GM12878 (cell line): ENCODE data around the gene P2RX2. TPM values are rescaled to one million over a fixed set of nuclear protein-coding genes. Genes with fewer than 3 reads are reported as not detected.

Experiments used
- ATAC-seq: fragments of 200-7000 bp; cut with Tn5 transposase; 3 replicates; pipeline ENCODE4 v1.9.1; 2020; ENCODE audit warnings: mild to moderate bottlenecking, moderate library complexity
- BruUV-seq: library from RNA; stranded (reverse); fragments of 400-500 nt; replicated peaks from 2 replicates; lab custom pipeline; 2021; lab: Mats Ljungman, UMichigan
- CTCF ChIA-PET: fragments of 300-600 bp; sonication (Branson Sonifier 250); formaldehyde crosslinking; extraction: SDS; loops from one replicate; lab custom pipeline; 2021; ENCODE audit warnings: inconsistent platforms; lab: Yijun Ruan, JAX
- POLR2A ChIA-PET: fragments of 350-600 bp; formaldehyde crosslinking; extraction: SDS; loops from one replicate; lab custom pipeline; 2021; ENCODE audit warnings: inconsistent platforms; lab: Charles Lee
- RAD21 ChIA-PET: fragments of 300-600 bp; sonication (Branson Sonifier 250); formaldehyde crosslinking; loops from one replicate; lab custom pipeline; 2023; ENCODE audit warnings: antibody characterized with exemption; ENCODE audit not compliant: unreplicated experiment; lab: Charles Lee
- SMC1A ChIA-PET: fragments of 300-600 bp; sonication (Branson Sonifier 250); formaldehyde crosslinking; loops from one replicate; lab custom pipeline; 2023; ENCODE audit not compliant: unreplicated experiment, uncharacterized antibody; lab: Charles Lee
- DNase-seq: peaks from one replicate; pipeline ENCODE4 v3.0.0-alpha.2; 2011; ENCODE audit warnings: low read depth, low spot score
- FAIRE-seq: peaks from 3 replicates; lab custom pipeline; 2011; peaks lifted over from hg19 to GRCh38; lab: Jason Lieb, UNC
- H2AFZ ChIP-seq: 2 replicates; pipeline ENCODE4 v1.6.0; 2011; ENCODE audit warnings: low read depth, low read length, control low read depth; ENCODE audit not compliant: control insufficient read depth
- H3K27ac ChIP-seq: 2 replicates; pipeline ENCODE4 v1.5.1; 2011; ENCODE audit warnings: control low read depth; ENCODE audit not compliant: control insufficient read depth, insufficient read depth
- H3K27me3 ChIP-seq, 2 experiments: replicated peaks in 1 of 2; 2 replicates each; pipeline versions ENCODE4 v1.6.0 to v1.6.1; 2011; ENCODE audit warnings: low read length in 1 of 2; ENCODE audit not compliant: control insufficient read depth in 2 of 2, insufficient read depth in 2 of 2
- H3K36me3 ChIP-seq, 2 experiments: 2 replicates each; pipeline ENCODE4 v1.5.1; 2011; ENCODE audit warnings: low read length in 1 of 2; ENCODE audit not compliant: control insufficient read depth in 2 of 2, insufficient read depth in 2 of 2
- H3K4me1 ChIP-seq: 2 replicates; pipeline ENCODE4 v1.6.1; 2011; ENCODE audit warnings: mild to moderate bottlenecking, low read length, moderate library complexity, mixed read lengths; ENCODE audit not compliant: control insufficient read depth, insufficient read depth
- H3K4me2 ChIP-seq: 2 replicates; pipeline ENCODE4 v1.6.0; 2011; ENCODE audit warnings: control low read depth; ENCODE audit not compliant: control insufficient read depth, insufficient read depth
- H3K4me3 ChIP-seq: fragments of 200-600 bp; sonication (generic); 2 replicates; pipeline ENCODE4 v1.5.1; 2016
- H3K79me2 ChIP-seq: 2 replicates; pipeline ENCODE4 v1.6.0; 2011; ENCODE audit warnings: low read length; ENCODE audit not compliant: control insufficient read depth, insufficient read depth
- H3K9ac ChIP-seq: 2 replicates; pipeline ENCODE4 v1.8.0; 2011; ENCODE audit warnings: low read length, control low read depth, mixed read lengths; ENCODE audit not compliant: control insufficient read depth, insufficient read depth
- H3K9me3 ChIP-seq: replicated peaks from 3 replicates; pipeline ENCODE4 v1.5.1; 2011; ENCODE audit warnings: mild to moderate bottlenecking, low read length; ENCODE audit not compliant: control insufficient read depth, insufficient read depth
- H4K20me1 ChIP-seq: 2 replicates; pipeline ENCODE4 v1.6.0; 2011; ENCODE audit not compliant: control insufficient read depth, insufficient read depth
- KAT2A ChIP-seq: conservative IDR thresholded peaks from 2 replicates; pipeline ENCODE4 v1.6.1; 2011; ENCODE audit warnings: low read depth, low read length; ENCODE audit not compliant: control insufficient read depth
- KLF5 ChIP-seq: fragments of 450-650 bp; IDR thresholded peaks from 2 replicates; pipeline ENCODE4 v1.6.1; 2014; ENCODE audit warnings: mild to moderate bottlenecking; ENCODE audit not compliant: partially characterized antibody
- PAX8 ChIP-seq: fragments of 450-650 bp; IDR thresholded peaks from 2 replicates; pipeline ENCODE4 v1.6.1; 2017; ENCODE audit warnings: mild to moderate bottlenecking, moderate library complexity
- POU2F2 ChIP-seq: IDR thresholded peaks from 3 replicates; pipeline ENCODE4 v1.6.1; 2011; ENCODE audit warnings: low read depth, mild to moderate bottlenecking, low read length, borderline replicate concordance
- RB1 ChIP-seq: fragments of 450-650 bp; formaldehyde crosslinking; IDR thresholded peaks from 2 replicates; pipeline ENCODE4 v1.6.1; 2017; ENCODE audit warnings: mild to moderate bottlenecking, borderline replicate concordance
- SP1 ChIP-seq: IDR thresholded peaks from one replicate; pipeline ENCODE4 v1.6.1; 2011; ENCODE audit warnings: low read depth, low read length
- SPI1 ChIP-seq: IDR thresholded peaks from 2 replicates; pipeline ENCODE4 v1.6.1; 2011; ENCODE audit warnings: low read depth, mild to moderate bottlenecking, low read length, moderate library complexity, borderline replicate concordance; ENCODE audit not compliant: insufficient read depth
- SREBF1 ChIP-seq: IDR thresholded peaks from 2 replicates; pipeline ENCODE4 v1.6.1; 2012; ENCODE audit warnings: mild to moderate bottlenecking, low read length
- YBX1 ChIP-seq: fragments of 450-650 bp; IDR thresholded peaks from 2 replicates; pipeline ENCODE4 v1.6.1; 2016; ENCODE audit warnings: antibody characterized with exemption
- ZNF24 ChIP-seq: fragments of 450-650 bp; IDR thresholded peaks from 2 replicates; pipeline ENCODE4 v1.6.1; 2017; ENCODE audit warnings: antibody characterized with exemption, mild to moderate bottlenecking
- WGBS: methylation state at CpG from one replicate; pipeline ENCODE4 v1.1.6; 2016; ENCODE audit warnings: low lambda C conversion rate; ENCODE audit not compliant: insufficient replicate concordance, insufficient coverage; ENCODE audit errors: missing lambda C conversion rate; 5-methylcytosine and 5-hydroxymethylcytosine counted together
- in situ Hi-C: fragments of 300-500 bp; cut with MboI; formaldehyde crosslinking; loops from 9 replicates; pipeline ENCODE4 v1.14.3; 2018; ENCODE audit warnings: mixed read lengths
- intact Hi-C: fragments of 100-400 bp; cut with micrococcal nuclease; formaldehyde crosslinking; loops from one replicate; pipeline ENCODE4 v1.14.2; 2022; ENCODE audit not compliant: unreplicated experiment
- polyA plus RNA-seq, 11 experiments: library from polyadenylated mRNA; depleted of rRNA in 4 of 11; unstranded in 6 of 11; stranded (reverse) in 5 of 11; fragments of >200 nt; fragmentation: Nextera tagmentation in 4 of 11; fragmentation: Illumina TruSeq in 1 of 11; extraction: Ambion mirVana in 4 of 11; extraction: Trizol in 1 of 11; gene quantifications; 1 replicate in 1 of 11; 2 replicates in 10 of 11; pipeline versions ENCODE4 v1.2.1 to v1.2.3, GENCODE V29; 2011 to 2016; ENCODE audit warnings: inconsistent platforms in 2 of 11, missing spikeins in 2 of 11, low read depth in 1 of 11
- total RNA-seq, 4 experiments: library from RNA; depleted of rRNA in 3 of 4; stranded (reverse); fragments of >200 nt in 3 of 4; fragmentation: Illumina TruSeq in 1 of 4; extraction: Trizol in 1 of 4; gene quantifications; 2 replicates each; pipeline versions ENCODE4 v1.2.1 to v1.2.3, GENCODE V29; 2013 to 2021
- TF ChIP-seq, protein P1 (sequence below): IDR thresholded peaks from 2 replicates; pipeline ENCODE4 v1.6.1; 2012; ENCODE audit warnings: mild to moderate bottlenecking, low read depth, low read length

The P2RX2 gene
- total and polyA plus RNA-seq, 10 of the 15 experiments (the other 5 are each of a cell fraction or from before 2014, with no cell fraction given), result not detected

DNA sequence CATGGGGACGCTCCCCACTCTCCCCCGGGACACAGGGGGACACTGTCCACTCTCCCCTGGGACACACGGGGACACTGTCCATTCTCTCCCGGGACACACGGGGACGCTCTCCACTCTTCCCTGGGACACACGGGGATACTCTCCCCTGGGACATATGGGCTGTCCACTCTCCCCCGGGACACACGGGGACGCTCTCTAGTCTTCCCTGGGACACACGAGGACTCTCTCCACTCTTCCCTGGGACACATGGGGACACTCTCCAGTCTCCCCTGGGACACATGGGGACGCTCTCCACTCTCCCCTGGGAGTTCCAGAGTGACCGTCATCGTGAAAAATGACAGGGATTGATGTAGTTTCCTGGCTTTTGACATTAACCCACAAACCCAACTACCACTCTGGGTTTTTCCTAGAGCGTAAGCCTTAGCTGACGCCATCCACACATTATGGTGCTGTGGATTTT, 3.0 kb upstream of the P2RX2 start:
- Histone ChIP-seq H3K27me3 (no peaks in the 10 kb centered on the region), H3K27ac (no peak overlapping the region)
- TF ChIP-seq SPI1 (no peak), KLF5 (no peak), KAT2A (no peak)
- TF ChIP-seq, all 136 proteins: peak for 0
- no peaks in the 10 kb centered on the region for H3K79me2 ChIP-seq
- H3K9ac ChIP-seq, result no peak overlapping the region
- FAIRE-seq (no peak), ATAC-seq (no peak), DNase-seq (no peak)
- no peaks in the 10 kb centered on the region for H3K4me1 ChIP-seq
- no peak overlapping the region for H3K4me2 ChIP-seq
- H3K4me3 ChIP-seq, result no peak overlapping the region
- H3K9me3 ChIP-seq, result peaks cover 12% of the 10 kb centered on the region
- ChIA-PET SMC1A (interaction anchor here (1.2 kb wide), 1 partner anchor 202 kb away, joined by 4 read pairs; no protein-coding TSS in a partner anchor), CTCF (interaction anchor here (0.6 to 3.5 kb wide), 14 partner anchors 8 to 716 kb away, joined by 3 to 37 read pairs (median 4); no protein-coding TSS in a partner anchor), RAD21 (interaction anchor here (1.0 to 1.3 kb wide), 4 partner anchors 14 to 201 kb away, joined by 3 to 22 read pairs (median 4); no protein-coding TSS in a partner anchor), POLR2A (no interaction called here)
- no TSS peak for BruUV-seq
- intact Hi-C loops (loop anchor here (1.0 kb wide), 2 partner anchors 200 to 461 kb away; no protein-coding TSS in a partner anchor), in situ Hi-C loops (no loop called here)
- H3K36me3 ChIP-seq, result no peaks in the 10 kb centered on the region
- 58% methylated on average over 13 of the region's 16 CpGs for WGBS
- H4K20me1 ChIP-seq, result no peaks in the 10 kb centered on the region
- H2AFZ ChIP-seq, result no peak overlapping the region

DNA sequence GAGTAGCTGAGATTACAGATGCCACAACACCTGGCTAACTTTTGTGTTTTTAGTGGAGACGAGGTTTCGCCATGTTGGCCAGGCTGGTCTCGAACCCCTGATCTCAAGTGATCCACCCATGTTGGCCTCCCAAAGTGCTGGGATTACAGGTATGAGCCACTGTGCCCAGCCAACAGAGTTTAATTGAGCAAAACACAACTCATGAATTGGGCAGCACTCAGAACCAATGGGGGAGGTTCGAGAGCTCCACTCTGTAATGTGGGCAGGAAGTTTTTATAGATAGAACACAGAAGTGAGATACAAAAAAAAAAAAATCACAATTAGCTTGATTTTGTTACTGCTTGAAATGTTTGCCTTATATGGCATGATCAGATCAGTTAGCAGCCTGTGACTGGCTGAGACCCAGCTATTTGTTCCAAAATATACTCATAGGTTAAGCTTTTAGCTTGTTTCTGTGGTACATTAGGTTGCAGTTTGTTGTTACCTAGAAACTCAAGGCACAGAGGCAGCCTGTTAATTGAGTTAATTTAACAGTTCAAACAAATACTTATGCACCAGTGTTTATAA, 1.4 kb upstream of the P2RX2 start:
- Histone ChIP-seq H2AFZ (no peak overlapping the region), H3K36me3 (no peaks in the 10 kb centered on the region), H3K4me1 (no peaks in the 10 kb centered on the region), H3K9ac (no peak overlapping the region), H3K4me3 (no peak overlapping the region), H3K79me2 (no peaks in the 10 kb centered on the region), H3K27ac (no peak overlapping the region), H3K4me2 (no peak overlapping the region), H3K27me3 (no peaks in the 10 kb centered on the region), H3K9me3 (peaks cover 10% of the 10 kb centered on the region), H4K20me1 (no peaks in the 10 kb centered on the region)
- in situ Hi-C loops, result no loop called here
- WGBS, result 35% methylated on average over 4 of the region's 4 CpGs
- CTCF ChIA-PET, result interaction anchor here (3.5 kb wide), 1 partner anchor 202 kb away, joined by 37 read pairs; no protein-coding TSS in a partner anchor
- BruUV-seq, result no TSS peak
- intact Hi-C loops, result no loop called here
- ATAC-seq (no peak), FAIRE-seq (no peak), DNase-seq (no peak)
- POLR2A ChIA-PET, result interaction anchor here (0.6 kb wide), 1 partner anchor 61 kb away, joined by 3 read pairs; no protein-coding TSS in a partner anchor
- RAD21 ChIA-PET, result no interaction called here
- no peak for TF ChIP-seq SREBF1
- no peak for TF ChIP-seq RB1
- TF ChIP-seq POU2F2, result no peak
- TF ChIP-seq SP1, result no peak
- TF ChIP-seq ZNF24, result no peak
- no peak for TF ChIP-seq PAX8
- TF ChIP-seq KAT2A, result no peak
- TF ChIP-seq YBX1, result no peak
- TF ChIP-seq, protein P1, sequence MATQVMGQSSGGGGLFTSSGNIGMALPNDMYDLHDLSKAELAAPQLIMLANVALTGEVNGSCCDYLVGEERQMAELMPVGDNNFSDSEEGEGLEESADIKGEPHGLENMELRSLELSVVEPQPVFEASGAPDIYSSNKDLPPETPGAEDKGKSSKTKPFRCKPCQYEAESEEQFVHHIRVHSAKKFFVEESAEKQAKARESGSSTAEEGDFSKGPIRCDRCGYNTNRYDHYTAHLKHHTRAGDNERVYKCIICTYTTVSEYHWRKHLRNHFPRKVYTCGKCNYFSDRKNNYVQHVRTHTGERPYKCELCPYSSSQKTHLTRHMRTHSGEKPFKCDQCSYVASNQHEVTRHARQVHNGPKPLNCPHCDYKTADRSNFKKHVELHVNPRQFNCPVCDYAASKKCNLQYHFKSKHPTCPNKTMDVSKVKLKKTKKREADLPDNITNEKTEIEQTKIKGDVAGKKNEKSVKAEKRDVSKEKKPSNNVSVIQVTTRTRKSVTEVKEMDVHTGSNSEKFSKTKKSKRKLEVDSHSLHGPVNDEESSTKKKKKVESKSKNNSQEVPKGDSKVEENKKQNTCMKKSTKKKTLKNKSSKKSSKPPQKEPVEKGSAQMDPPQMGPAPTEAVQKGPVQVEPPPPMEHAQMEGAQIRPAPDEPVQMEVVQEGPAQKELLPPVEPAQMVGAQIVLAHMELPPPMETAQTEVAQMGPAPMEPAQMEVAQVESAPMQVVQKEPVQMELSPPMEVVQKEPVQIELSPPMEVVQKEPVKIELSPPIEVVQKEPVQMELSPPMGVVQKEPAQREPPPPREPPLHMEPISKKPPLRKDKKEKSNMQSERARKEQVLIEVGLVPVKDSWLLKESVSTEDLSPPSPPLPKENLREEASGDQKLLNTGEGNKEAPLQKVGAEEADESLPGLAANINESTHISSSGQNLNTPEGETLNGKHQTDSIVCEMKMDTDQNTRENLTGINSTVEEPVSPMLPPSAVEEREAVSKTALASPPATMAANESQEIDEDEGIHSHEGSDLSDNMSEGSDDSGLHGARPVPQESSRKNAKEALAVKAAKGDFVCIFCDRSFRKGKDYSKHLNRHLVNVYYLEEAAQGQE, result no peak
- SMC1A ChIA-PET, result no interaction called here
